Stimulated activated CD8-positive, alpha-beta memory T cell treated with anti-CD3 and anti-CD28 coated beads, Interleukin-7, amount 100 ng/mL, for 24 hours (primary cell): Measurements from ENCODE around the gene PPP6R3.
"Not testable (repeated sequence)": the region's sequence is repeated elsewhere in the genome, so short reads cannot be mapped to it uniquely, and the experiment has no call there.

Source experiments
- DNase-seq: peaks from one replicate; pipeline ENCODE4 v3.0.0-alpha.2; 2020; ENCODE audit warnings: low read depth

The PPP6R3 gene

GRCh38 chr11:68460741-68461574, at the start of gene PPP6R3:
TSS of gene PPP6R3 (plus strand) at chr11:68460752. CDS start at chr11:68537665, 76,913 bp downstream.
- DNase-seq = no peak

- no peak for DNase-seq
Measured at GRCh38 chr11:68411501-68411991, 49.0 kb upstream of the PPP6R3 start.

GRCh38 chr11:68412593-68413475, 47.7 kb upstream of the PPP6R3 start:
- DNase-seq = no peak

- no peak for DNase-seq
Measured at GRCh38 chr11:68413591-68413999, 47.0 kb upstream of the PPP6R3 start.

- no peak for DNase-seq
Measured at GRCh38 chr11:68414496-68415221, 45.9 kb upstream of the PPP6R3 start.

- no peak for DNase-seq
Measured at GRCh38 chr11:68416070-68416578, 44.4 kb upstream of the PPP6R3 start.

GRCh38 chr11:68418648-68419047, 41.9 kb upstream of the PPP6R3 start:
- no peak for DNase-seq

- no peak for DNase-seq
Measured at GRCh38 chr11:68420171-68420570, 40.4 kb upstream of the PPP6R3 start.

GRCh38 chr11:68423481-68423880, 37.1 kb upstream of the PPP6R3 start:
- DNase-seq = no peak

- no peak for DNase-seq
Measured at GRCh38 chr11:68424101-68424632, 36.4 kb upstream of the PPP6R3 start.

- DNase-seq = no peak
Measured at GRCh38 chr11:68424981-68425865, 35.3 kb upstream of the PPP6R3 start.

- DNase-seq = no peak
Measured at GRCh38 chr11:68425866-68426380, 34.6 kb upstream of the PPP6R3 start.

- no peak for DNase-seq
Measured at GRCh38 chr11:68429661-68430060, 30.9 kb upstream of the PPP6R3 start.

- no peak for DNase-seq
Measured at GRCh38 chr11:68430384-68430783, 30.2 kb upstream of the PPP6R3 start.

- DNase-seq = no peak
Measured at GRCh38 chr11:68430801-68431200, 29.8 kb upstream of the PPP6R3 start.

GRCh38 chr11:68431984-68432645, 28.4 kb upstream of the PPP6R3 start:
- DNase-seq = no peak

- no peak for DNase-seq
Measured at GRCh38 chr11:68432874-68433273, 27.7 kb upstream of the PPP6R3 start.

- DNase-seq = no peak
Measured at GRCh38 chr11:68433541-68433940, 27.0 kb upstream of the PPP6R3 start.

GRCh38 chr11:68434159-68434558, 26.4 kb upstream of the PPP6R3 start:
- DNase-seq = not testable (repeated sequence)
